HEK293 (cell line): Measurements from ENCODE around the gene PMF1.

ENCODE experiments used
- FEZF1 ChIP-seq: fragments of 450-650 bp; formaldehyde crosslinking; IDR thresholded peaks from 2 replicates; pipeline ENCODE4 v1.5.1; 2016; ENCODE audit warnings: missing biosample characterization, missing genetic modification characterization
- GLI4 ChIP-seq: fragments of 450-650 bp; formaldehyde crosslinking; IDR thresholded peaks from 2 replicates; pipeline ENCODE4 v1.5.1; 2016; ENCODE audit warnings: missing biosample characterization, missing genetic modification characterization
- HOXA7 ChIP-seq: sonication (generic); formaldehyde crosslinking; IDR thresholded peaks from 2 replicates; pipeline ENCODE4 v1.8.1; 2022; ENCODE audit warnings: missing genetic modification reagents, borderline replicate concordance
- IKZF3 ChIP-seq: fragments of 450-650 bp; IDR thresholded peaks from 2 replicates; pipeline ENCODE4 v1.5.0; 2018; ENCODE audit warnings: missing biosample characterization, mild to moderate bottlenecking, missing genetic modification characterization, moderate library complexity
- KLF7 ChIP-seq: fragments of 450-650 bp; formaldehyde crosslinking; IDR thresholded peaks from 2 replicates; pipeline ENCODE4 v1.5.1; 2016; ENCODE audit warnings: missing biosample characterization, missing genetic modification characterization, borderline replicate concordance
- MZF1 ChIP-seq: fragments of 450-650 bp; formaldehyde crosslinking; IDR thresholded peaks from 2 replicates; pipeline ENCODE4 v1.5.1; 2017; ENCODE audit warnings: missing biosample characterization, missing genetic modification characterization, borderline replicate concordance
- OVOL3 ChIP-seq: fragments of 450-650 bp; formaldehyde crosslinking; IDR thresholded peaks from 2 replicates; pipeline ENCODE4 v1.5.1; 2016; ENCODE audit warnings: missing biosample characterization, missing genetic modification characterization
- PRDM2 ChIP-seq: fragments of 450-650 bp; formaldehyde crosslinking; IDR thresholded peaks from 2 replicates; pipeline ENCODE4 v1.5.1; 2016; ENCODE audit warnings: missing biosample characterization, missing genetic modification characterization, borderline replicate concordance
- SCRT2 ChIP-seq: fragments of 450-650 bp; formaldehyde crosslinking; IDR thresholded peaks from 2 replicates; pipeline ENCODE4 v1.5.1; 2016; ENCODE audit warnings: missing biosample characterization, missing genetic modification characterization
- SP2 ChIP-seq: fragments of 450-650 bp; formaldehyde crosslinking; IDR thresholded peaks from 2 replicates; pipeline ENCODE4 v1.5.1; 2016; ENCODE audit warnings: missing biosample characterization, missing genetic modification characterization
- ZBTB20 ChIP-seq: fragments of 450-650 bp; formaldehyde crosslinking; IDR thresholded peaks from 2 replicates; pipeline ENCODE4 v1.5.1; 2016; ENCODE audit warnings: missing biosample characterization, missing genetic modification characterization
- ZBTB49 ChIP-seq: fragments of 450-650 bp; formaldehyde crosslinking; IDR thresholded peaks from 2 replicates; pipeline ENCODE4 v1.5.1; 2016; ENCODE audit warnings: missing biosample characterization, missing genetic modification characterization, low read depth
- ZFP3 ChIP-seq: fragments of 450-650 bp; formaldehyde crosslinking; IDR thresholded peaks from 2 replicates; pipeline ENCODE4 v1.5.1; 2016; ENCODE audit warnings: low read depth, missing biosample characterization, missing genetic modification characterization
- ZNF112 ChIP-seq: fragments of 450-650 bp; formaldehyde crosslinking; IDR thresholded peaks from 2 replicates; pipeline ENCODE4 v1.5.0; 2017; ENCODE audit warnings: missing biosample characterization, missing genetic modification characterization
- ZNF175 ChIP-seq: fragments of 450-650 bp; formaldehyde crosslinking; IDR thresholded peaks from 2 replicates; pipeline ENCODE4 v1.5.1; 2016; ENCODE audit warnings: missing biosample characterization, missing genetic modification characterization
- ZNF202 ChIP-seq: fragments of 450-650 bp; formaldehyde crosslinking; IDR thresholded peaks from 2 replicates; pipeline ENCODE4 v1.5.1; 2016; ENCODE audit warnings: missing biosample characterization, missing genetic modification characterization, borderline replicate concordance
- ZNF221 ChIP-seq: fragments of 450-650 bp; formaldehyde crosslinking; IDR thresholded peaks from 2 replicates; pipeline ENCODE4 v1.5.1; 2017; ENCODE audit warnings: missing biosample characterization, missing genetic modification characterization, borderline replicate concordance
- ZNF24 ChIP-seq: fragments of 450-650 bp; formaldehyde crosslinking; IDR thresholded peaks from 2 replicates; pipeline ENCODE4 v1.5.1; 2016; ENCODE audit warnings: missing biosample characterization, missing genetic modification characterization
- ZNF341 ChIP-seq: fragments of 450-650 bp; formaldehyde crosslinking; IDR thresholded peaks from 2 replicates; pipeline ENCODE4; 2016; ENCODE audit warnings: low read depth, missing biosample characterization, missing genetic modification characterization
- ZNF473 ChIP-seq: fragments of 450-650 bp; formaldehyde crosslinking; IDR thresholded peaks from 2 replicates; pipeline ENCODE4 v1.5.1; 2017; ENCODE audit warnings: missing biosample characterization, missing genetic modification characterization
- ZNF501 ChIP-seq: fragments of 450-650 bp; formaldehyde crosslinking; IDR thresholded peaks from 2 replicates; pipeline ENCODE4 v1.5.1; 2016; ENCODE audit warnings: missing biosample characterization, missing genetic modification characterization
- ZNF529 ChIP-seq: fragments of 450-650 bp; formaldehyde crosslinking; IDR thresholded peaks from 2 replicates; pipeline ENCODE4 v1.5.1; 2017; ENCODE audit warnings: missing genetic modification characterization, missing biosample characterization; ENCODE audit not compliant: insufficient replicate concordance
- ZNF530 ChIP-seq: fragments of 450-650 bp; formaldehyde crosslinking; IDR thresholded peaks from 2 replicates; pipeline ENCODE4 v1.5.1; 2016; ENCODE audit warnings: low read depth, missing biosample characterization, missing genetic modification characterization
- ZNF548 ChIP-seq: fragments of 450-650 bp; formaldehyde crosslinking; IDR thresholded peaks from 2 replicates; pipeline ENCODE4 v1.5.1; 2016; ENCODE audit warnings: missing biosample characterization, missing genetic modification characterization
- ZNF555 ChIP-seq: fragments of 450-650 bp; formaldehyde crosslinking; conservative IDR thresholded peaks from 2 replicates; pipeline ENCODE4 v1.5.1; 2017; ENCODE audit warnings: missing biosample characterization, mild to moderate bottlenecking, missing genetic modification characterization, inconsistent platforms
- ZNF600 ChIP-seq: fragments of 450-650 bp; formaldehyde crosslinking; IDR thresholded peaks from 2 replicates; pipeline ENCODE4 v1.5.1; 2016; ENCODE audit warnings: missing biosample characterization, missing genetic modification characterization
- ZNF639 ChIP-seq: fragments of 450-650 bp; formaldehyde crosslinking; IDR thresholded peaks from 2 replicates; pipeline ENCODE4 v1.5.1; 2016; ENCODE audit warnings: missing biosample characterization, missing genetic modification characterization
- ZNF76 ChIP-seq: fragments of 450-650 bp; formaldehyde crosslinking; IDR thresholded peaks from 2 replicates; pipeline ENCODE4; 2016; ENCODE audit warnings: low read depth, missing biosample characterization, missing genetic modification characterization, borderline replicate concordance
- ZSCAN4 ChIP-seq: fragments of 450-650 bp; formaldehyde crosslinking; IDR thresholded peaks from 2 replicates; pipeline ENCODE4 v1.5.1; 2017; ENCODE audit warnings: missing biosample characterization, missing genetic modification characterization

Gene PMF1

GRCh38 chr1:156193488-156194299 lies 19.1 kb upstream of the PMF1 start, which contains the start of gene SLC25A44 (continued):
- TF ChIP-seq ZBTB49 (no peak), ZNF639 (tag by site-specific recombination) (peak; percentile 55; the same call in 1 of the 2 replicates), ZNF24 (0 out of 2 replicates have a peak, but pooled peaks have one; percentile 15), ZNF529 (no peak), ZNF555 (tag by site-specific recombination) (no peak), ZNF221 (tag by site-specific recombination) (no peak), OVOL3 (no peak), ZNF530 (tag by site-specific recombination) (no peak), ZNF501 (tag by site-specific recombination) (peak; percentile 32; the same call in 1 of the 2 replicates), MZF1 (tag by site-specific recombination) (no peak), FEZF1 (tag by site-specific recombination) (no peak), HOXA7 (CRISPR knock-in tag) (no peak), ZNF341 (peak; percentile 68), ZNF175 (tag by site-specific recombination) (no peak), ZSCAN4 (tag by site-specific recombination) (no peak), ZNF600 (tag by site-specific recombination) (peak; percentile 64; the same call in 1 of the 2 replicates), ZFP3 (tag by site-specific recombination) (no peak), ZBTB20 (tag by site-specific recombination) (no peak; the same call in 1 of the 2 replicates), SP2 (tag by site-specific recombination) (peak; percentile 98), PRDM2 (no peak), GLI4 (no peak), ZNF473 (tag by site-specific recombination) (no peak), SCRT2 (no peak), ZNF202 (no peak), KLF7 (no peak), ZNF548 (no peak), IKZF3 (no peak), ZNF112 (no peak), ZNF76 (tag by site-specific recombination) (peak; percentile 51)
